ENCODE data around the gene CBFA2T2.
"Not testable (repeated sequence)": the region's sequence is repeated elsewhere in the genome, so short reads cannot be mapped to it uniquely, and the experiment has no call there.

Gene CBFA2T2

GRCh38 chr20:33563788-33564187 lies 73.9 kb downstream of the CBFA2T2 start:
- no peak overlapping the region for H3K4me3 Mint-ChIP-seq
- H3K27ac Mint-ChIP-seq, result no peak overlapping the region
- no peaks in the 10 kb centered on the region for H3K27me3 Mint-ChIP-seq
- peaks cover 3% of the 10 kb centered on the region for H3K36me3 Mint-ChIP-seq
- no peaks in the 10 kb centered on the region for H3K9me3 Mint-ChIP-seq (ENCODE audit: low read depth)
- H3K4me1 Mint-ChIP-seq (ENCODE audit: low read depth), result peaks cover 16% of the 10 kb centered on the region

GRCh38 chr20:33566781-33567603 lies 77.1 kb downstream of the CBFA2T2 start:
- Mint-ChIP-seq H3K27me3 (no peaks in the 10 kb centered on the region), H3K4me1 (ENCODE audit: low read depth) (peaks cover 32% of the 10 kb centered on the region), H3K27ac (no peak overlapping the region), H3K9me3 (ENCODE audit: low read depth) (no peaks in the 10 kb centered on the region), H3K36me3 (peaks cover 3% of the 10 kb centered on the region), H3K4me3 (no peak overlapping the region)

GRCh38 chr20:33567949-33568348 lies 78.1 kb downstream of the CBFA2T2 start:
- peaks cover 28% of the 10 kb centered on the region for H3K4me1 Mint-ChIP-seq (ENCODE audit: low read depth)
- H3K4me3 Mint-ChIP-seq, result no peak overlapping the region
- no peaks in the 10 kb centered on the region for H3K27me3 Mint-ChIP-seq
- H3K36me3 Mint-ChIP-seq, result peaks cover 8% of the 10 kb centered on the region
- no peaks in the 10 kb centered on the region for H3K9me3 Mint-ChIP-seq (ENCODE audit: low read depth)
- no peak overlapping the region for H3K27ac Mint-ChIP-seq

GRCh38 chr20:33568378-33568777 lies 78.5 kb downstream of the CBFA2T2 start:
- Mint-ChIP-seq H3K36me3 (peaks cover 11% of the 10 kb centered on the region), H3K4me1 (ENCODE audit: low read depth) (peaks cover 28% of the 10 kb centered on the region), H3K27me3 (no peaks in the 10 kb centered on the region), H3K27ac (no peak overlapping the region), H3K9me3 (ENCODE audit: low read depth) (no peaks in the 10 kb centered on the region), H3K4me3 (no peak overlapping the region)

GRCh38 chr20:33568868-33569801 lies 79.2 kb downstream of the CBFA2T2 start:
- Mint-ChIP-seq H3K4me3 (no peak overlapping the region), H3K27me3 (no peaks in the 10 kb centered on the region), H3K4me1 (ENCODE audit: low read depth) (peaks cover 27% of the 10 kb centered on the region), H3K36me3 (peaks cover 8% of the 10 kb centered on the region), H3K27ac (no peak overlapping the region), H3K9me3 (ENCODE audit: low read depth) (no peaks in the 10 kb centered on the region)

GRCh38 chr20:33569802-33570391 lies 80.0 kb downstream of the CBFA2T2 start:
- Mint-ChIP-seq H3K9me3 (ENCODE audit: low read depth) (no peaks in the 10 kb centered on the region), H3K4me3 (no peak overlapping the region), H3K36me3 (peaks cover 10% of the 10 kb centered on the region), H3K27ac (no peak overlapping the region), H3K4me1 (ENCODE audit: low read depth) (peaks cover 29% of the 10 kb centered on the region), H3K27me3 (no peaks in the 10 kb centered on the region)

GRCh38 chr20:33570743-33571142 lies 80.8 kb downstream of the CBFA2T2 start:
- no peaks in the 10 kb centered on the region for H3K9me3 Mint-ChIP-seq (ENCODE audit: low read depth)
- H3K4me3 Mint-ChIP-seq, result no peak overlapping the region
- peaks cover 29% of the 10 kb centered on the region for H3K4me1 Mint-ChIP-seq (ENCODE audit: low read depth)
- H3K27ac Mint-ChIP-seq, result no peak overlapping the region
- no peaks in the 10 kb centered on the region for H3K27me3 Mint-ChIP-seq
- peaks cover 10% of the 10 kb centered on the region for H3K36me3 Mint-ChIP-seq

- not testable (repeated sequence) for H3K27ac Mint-ChIP-seq; H3K27me3 Mint-ChIP-seq; H3K9me3 Mint-ChIP-seq (ENCODE audit: low read depth); H3K4me3 Mint-ChIP-seq
- H3K36me3 Mint-ChIP-seq, result peaks cover 10% of the 10 kb centered on the region
- peaks cover 25% of the 10 kb centered on the region for H3K4me1 Mint-ChIP-seq (ENCODE audit: low read depth)
Observed at GRCh38 chr20:33573268-33573667, 83.4 kb downstream of the CBFA2T2 start.

GRCh38 chr20:33575282-33575681 lies 85.4 kb downstream of the CBFA2T2 start:
- H3K9me3 Mint-ChIP-seq (ENCODE audit: low read depth), result no peaks in the 10 kb centered on the region
- no peaks in the 10 kb centered on the region for H3K27me3 Mint-ChIP-seq
- no peak overlapping the region for H3K4me3 Mint-ChIP-seq
- H3K4me1 Mint-ChIP-seq (ENCODE audit: low read depth), result peaks cover 12% of the 10 kb centered on the region
- no peak overlapping the region for H3K27ac Mint-ChIP-seq
- peaks cover 10% of the 10 kb centered on the region for H3K36me3 Mint-ChIP-seq

GRCh38 chr20:33576432-33577125 lies 86.7 kb downstream of the CBFA2T2 start:
- H3K36me3 Mint-ChIP-seq, result peaks cover 12% of the 10 kb centered on the region
- H3K4me1 Mint-ChIP-seq (ENCODE audit: low read depth), result peaks cover 8% of the 10 kb centered on the region
- H3K9me3 Mint-ChIP-seq (ENCODE audit: low read depth), result no peaks in the 10 kb centered on the region
- H3K27ac Mint-ChIP-seq, result no peak overlapping the region
- no peak overlapping the region for H3K4me3 Mint-ChIP-seq
- no peaks in the 10 kb centered on the region for H3K27me3 Mint-ChIP-seq

GRCh38 chr20:33578510-33578909 lies 88.6 kb downstream of the CBFA2T2 start:
- Mint-ChIP-seq H3K27ac (no peak overlapping the region), H3K4me3 (no peak overlapping the region), H3K36me3 (peaks cover 5% of the 10 kb centered on the region), H3K27me3 (no peaks in the 10 kb centered on the region), H3K4me1 (ENCODE audit: low read depth) (peaks cover 9% of the 10 kb centered on the region), H3K9me3 (ENCODE audit: low read depth) (no peaks in the 10 kb centered on the region)

- H3K9me3 Mint-ChIP-seq (ENCODE audit: low read depth), result no peaks in the 10 kb centered on the region
- H3K27me3 Mint-ChIP-seq, result no peaks in the 10 kb centered on the region
- no peak overlapping the region for H3K27ac Mint-ChIP-seq
- H3K4me1 Mint-ChIP-seq (ENCODE audit: low read depth), result peaks cover 5% of the 10 kb centered on the region
- H3K4me3 Mint-ChIP-seq, result no peak overlapping the region
- H3K36me3 Mint-ChIP-seq, result peaks cover 3% of the 10 kb centered on the region
Observed at GRCh38 chr20:33583143-33583542, 93.2 kb downstream of the CBFA2T2 start.

GRCh38 chr20:33584976-33585375 lies 95.1 kb downstream of the CBFA2T2 start:
- H3K9me3 Mint-ChIP-seq (ENCODE audit: low read depth), result no peaks in the 10 kb centered on the region
- no peak overlapping the region for H3K27ac Mint-ChIP-seq
- peaks cover 3% of the 10 kb centered on the region for H3K36me3 Mint-ChIP-seq
- no peaks in the 10 kb centered on the region for H3K27me3 Mint-ChIP-seq
- H3K4me3 Mint-ChIP-seq, result no peak overlapping the region
- peaks cover 4% of the 10 kb centered on the region for H3K4me1 Mint-ChIP-seq (ENCODE audit: low read depth)

GRCh38 chr20:33585413-33585812 lies 95.5 kb downstream of the CBFA2T2 start:
- no peaks in the 10 kb centered on the region for H3K9me3 Mint-ChIP-seq (ENCODE audit: low read depth)
- H3K4me1 Mint-ChIP-seq (ENCODE audit: low read depth), result peaks cover 4% of the 10 kb centered on the region
- H3K36me3 Mint-ChIP-seq, result peaks cover 3% of the 10 kb centered on the region
- no peak overlapping the region for H3K4me3 Mint-ChIP-seq
- H3K27ac Mint-ChIP-seq, result no peak overlapping the region
- H3K27me3 Mint-ChIP-seq, result no peaks in the 10 kb centered on the region
